DMS153 treated with DMSO at 0.1 percent for 48 hours (cell line): ENCODE results near the gene ARL15.

Source experiments
- DNase-seq: peaks from one replicate; lab custom pipeline; 2025; ENCODE audit not compliant: unreplicated experiment; lab: John Stamatoyannopoulos, UW

ARL15 gene

DNA sequence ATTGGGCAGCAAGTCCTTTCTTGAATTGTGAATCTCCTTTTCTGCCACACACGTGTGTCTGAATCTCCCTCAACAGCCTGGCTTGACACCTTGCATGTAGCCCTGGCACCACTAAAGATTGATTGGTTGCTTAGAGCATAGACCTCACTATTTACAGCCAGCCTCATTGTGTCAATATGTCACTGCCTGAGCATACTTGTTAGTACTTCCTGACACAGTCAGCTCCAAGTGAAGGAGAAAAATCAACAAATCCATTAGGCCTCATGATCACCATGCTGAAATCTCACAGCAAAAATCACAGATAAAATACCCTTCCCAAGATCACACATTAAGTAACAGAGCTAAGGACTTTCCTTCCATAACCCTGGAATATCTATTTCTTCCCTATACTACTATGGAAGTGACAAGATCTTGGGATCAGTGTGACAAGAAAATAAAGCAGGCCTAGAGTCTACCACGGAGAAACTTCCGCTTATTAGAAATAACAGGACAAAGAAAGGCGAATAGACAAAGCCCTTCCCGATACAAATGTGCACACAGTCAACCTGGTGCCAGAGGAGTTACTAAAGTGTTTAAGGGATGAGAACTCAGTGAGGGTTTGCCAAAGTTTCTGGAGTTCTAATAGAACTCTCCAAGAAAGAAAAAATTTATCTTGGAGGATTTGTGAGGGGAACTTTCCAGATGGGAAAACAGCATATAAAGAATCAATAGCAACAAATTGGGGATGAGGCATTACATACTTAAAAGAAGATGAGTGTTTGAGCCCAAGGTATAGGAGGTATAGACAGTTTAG, 5.6 kb upstream of the ARL15 start:
- DNase-seq: no peak

DNA sequence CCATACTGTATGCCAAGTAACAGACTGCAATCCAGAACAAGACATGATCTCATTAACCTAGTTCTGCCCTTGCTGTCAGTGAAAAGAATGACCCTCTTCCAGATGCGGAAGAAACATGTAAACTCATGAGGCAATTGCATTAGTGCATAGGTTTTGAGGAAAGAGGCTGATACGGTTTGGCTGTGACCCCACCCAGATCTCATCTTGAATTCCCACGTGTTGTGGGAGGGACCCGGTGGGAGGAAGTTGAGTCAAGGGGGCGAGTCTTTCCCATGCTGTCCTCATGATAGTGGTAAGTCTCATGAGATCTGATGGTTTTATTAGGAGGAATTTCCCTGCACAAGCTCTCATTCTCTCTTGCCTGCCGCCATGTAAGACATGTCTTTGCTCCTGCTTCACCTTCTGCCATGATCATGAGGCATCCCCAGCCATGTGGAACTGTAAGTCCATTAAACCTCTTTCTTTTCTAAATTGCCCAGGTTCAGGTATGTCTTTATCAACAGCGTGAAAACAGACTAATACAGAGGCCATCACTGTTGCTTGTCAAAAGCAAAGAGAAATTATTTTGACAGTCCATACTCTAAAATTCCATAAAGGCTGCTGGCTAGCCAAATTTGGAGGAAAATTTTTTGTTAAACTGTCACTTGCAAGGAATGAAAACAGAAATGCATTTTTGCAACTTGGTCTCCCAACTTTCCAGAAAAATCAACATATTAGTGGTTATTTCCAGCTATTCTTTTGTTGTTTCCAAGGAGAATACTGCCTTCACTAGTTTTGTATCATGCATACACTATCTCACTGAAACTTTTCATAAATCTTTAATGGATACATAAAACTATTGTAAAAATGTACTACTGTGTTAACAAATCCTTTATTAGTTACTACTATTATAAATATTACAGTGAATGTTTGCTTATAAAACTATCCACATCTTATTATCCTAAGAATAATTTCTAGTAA, 3.2 kb upstream of the ARL15 start:
- no peak for DNase-seq

DNA sequence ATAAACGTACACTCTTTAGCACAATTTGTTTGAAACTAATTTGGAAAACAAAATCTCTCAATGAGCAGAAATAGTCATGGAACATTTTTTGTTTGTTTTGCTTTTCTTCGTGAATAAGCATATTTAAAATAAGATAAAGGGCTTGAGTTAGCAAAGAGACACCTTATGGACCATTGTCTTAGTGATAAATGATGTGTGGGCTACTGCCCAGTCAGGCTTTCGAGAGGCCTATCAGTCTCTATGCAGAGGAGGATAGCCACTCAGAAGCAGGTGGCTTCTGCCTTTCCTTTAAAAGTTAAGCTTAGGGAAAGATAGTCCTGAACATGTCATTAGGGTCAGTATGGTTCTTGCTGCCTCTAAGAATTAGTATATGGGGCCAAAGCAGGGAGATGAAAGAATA, 2.1 kb upstream of the ARL15 start:
- no peak for DNase-seq

DNA sequence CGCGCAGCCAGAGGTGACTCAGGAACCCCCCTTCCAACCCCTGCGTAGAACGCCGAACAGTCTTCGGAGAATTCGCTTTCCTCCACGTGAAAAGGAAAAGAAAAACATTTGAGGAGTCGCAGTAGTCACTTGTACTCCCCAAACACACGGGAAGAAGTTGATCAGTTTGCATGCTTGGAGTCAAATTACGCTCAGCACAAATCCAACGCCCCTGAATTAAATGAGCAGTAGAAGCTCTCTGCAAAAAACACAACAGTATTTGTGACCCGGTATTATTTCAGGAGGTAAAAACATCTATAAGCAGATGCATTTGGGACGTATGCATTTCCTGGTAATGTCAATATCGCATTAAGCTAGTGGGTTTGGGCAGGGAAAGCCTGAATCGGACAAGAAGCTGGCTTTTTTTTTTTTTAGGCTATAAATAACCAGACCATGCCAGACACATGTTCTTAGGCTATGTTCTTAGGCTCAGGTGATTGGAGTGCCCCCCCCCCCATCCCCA, 854 bp upstream of the ARL15 start:
- no peak for DNase-seq

DNA sequence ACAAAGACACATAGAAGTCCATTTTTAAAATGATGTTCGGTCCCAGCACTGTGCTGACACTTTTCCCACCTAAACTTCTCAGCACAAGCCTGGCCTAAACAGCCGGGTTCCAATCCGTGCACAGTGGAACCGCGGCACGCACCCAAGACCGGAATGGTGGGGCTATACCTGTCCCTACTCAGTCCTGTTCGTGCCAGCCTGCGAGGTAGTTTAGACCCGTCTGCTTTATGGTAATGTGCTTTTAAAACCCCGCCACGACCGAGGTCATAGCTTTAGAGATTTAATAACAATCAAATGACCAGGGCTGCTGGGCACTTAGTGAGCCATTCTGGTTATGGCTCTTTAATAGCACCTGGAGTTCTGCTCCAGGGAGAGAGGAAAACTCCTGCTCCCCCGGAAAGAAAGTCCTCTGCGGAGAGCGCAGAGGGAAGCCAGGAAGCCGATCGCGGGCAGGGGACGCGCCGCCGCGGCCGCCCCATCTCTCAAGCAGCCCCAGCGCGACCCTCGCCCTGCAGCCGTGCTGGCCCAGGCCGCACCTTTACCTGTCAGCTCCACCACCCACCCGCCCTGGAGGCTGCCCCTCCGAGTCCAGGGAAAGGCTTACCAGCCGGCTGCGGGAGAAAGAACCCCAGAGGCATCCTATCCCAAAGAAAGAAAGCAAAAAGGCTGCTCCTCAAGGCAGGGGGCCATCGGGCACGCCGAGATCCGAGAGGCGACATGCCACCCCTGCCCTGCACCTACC, 511 bp downstream of the ARL15 start:
- DNase-seq: no peak

DNA sequence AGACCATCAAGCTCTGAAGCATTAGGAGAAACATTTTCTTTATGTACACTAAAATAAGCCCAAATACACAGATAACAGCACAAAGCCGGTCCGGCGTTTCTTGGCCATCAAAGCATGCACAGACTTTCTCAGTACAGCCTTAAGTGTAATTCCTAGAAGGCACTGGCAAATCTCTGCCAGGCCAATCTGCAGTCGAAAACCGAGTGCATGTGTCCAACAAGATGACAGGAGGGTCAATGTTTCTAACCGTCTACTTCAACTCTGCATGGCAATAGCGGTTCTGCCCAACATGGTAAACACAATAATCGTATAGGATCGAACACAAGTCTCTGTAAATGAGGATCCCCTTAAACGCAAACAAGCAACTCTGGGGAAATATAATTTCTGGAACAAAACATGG, 1.1 kb downstream of the ARL15 start:
- DNase-seq: no peak

DNA sequence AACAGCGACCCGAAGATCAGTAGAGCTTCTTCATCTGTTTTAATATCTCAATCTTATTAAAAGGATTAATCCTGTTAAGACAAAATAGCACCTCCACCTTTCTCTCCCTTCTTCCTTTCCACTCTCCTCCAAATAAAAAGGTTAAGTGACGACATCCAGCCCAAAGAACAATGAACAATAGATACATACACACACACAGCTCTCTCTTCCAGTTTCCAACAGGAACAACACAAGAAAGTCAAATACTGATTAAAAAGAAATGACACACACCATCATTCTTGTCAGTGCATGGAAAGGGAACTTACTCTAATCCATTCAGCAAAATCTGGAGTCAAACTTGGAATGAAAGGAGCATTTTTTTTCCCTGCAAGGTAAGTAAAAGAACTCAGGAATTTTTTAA, 2.8 kb downstream of the ARL15 start:
- no peak for DNase-seq

DNA sequence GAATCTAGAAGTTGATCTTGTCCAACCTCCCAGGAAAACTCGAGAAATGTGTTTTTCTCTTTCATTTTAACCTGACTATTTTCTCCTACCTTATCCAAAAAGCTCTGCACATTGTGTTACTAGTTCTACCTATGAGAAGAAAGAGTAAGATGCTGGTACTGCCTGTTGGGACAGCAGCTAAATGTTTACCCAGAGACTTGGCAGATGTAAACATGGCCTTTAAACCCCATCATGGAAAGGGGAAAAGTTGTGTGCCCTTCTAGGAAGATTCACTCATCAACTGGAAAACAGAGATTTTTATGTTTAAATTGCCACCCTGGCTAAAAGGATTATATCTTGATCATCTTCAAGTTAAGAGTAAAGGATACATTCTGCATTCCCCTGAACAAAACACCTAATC, 3.5 kb downstream of the ARL15 start:
- DNase-seq: no peak

DNA sequence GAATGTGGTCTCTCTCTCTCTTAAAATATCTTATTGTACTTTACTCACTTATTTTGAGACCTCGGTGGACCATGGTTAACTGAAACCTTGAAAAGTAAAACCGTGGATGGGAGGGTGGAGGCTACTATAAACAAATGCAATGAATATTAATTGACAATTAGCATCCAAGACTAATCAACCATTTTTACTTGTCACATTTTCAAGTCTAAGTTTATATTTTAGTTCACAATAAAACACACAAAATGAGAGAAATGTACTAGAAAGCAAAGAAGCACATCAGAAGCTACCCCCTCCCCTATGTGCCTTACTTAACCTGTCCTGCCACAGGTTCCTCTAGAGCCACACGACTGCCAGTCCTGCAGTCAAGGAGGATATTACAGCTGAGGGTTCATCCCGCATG, 4.6 kb downstream of the ARL15 start:
- no peak for DNase-seq

DNA sequence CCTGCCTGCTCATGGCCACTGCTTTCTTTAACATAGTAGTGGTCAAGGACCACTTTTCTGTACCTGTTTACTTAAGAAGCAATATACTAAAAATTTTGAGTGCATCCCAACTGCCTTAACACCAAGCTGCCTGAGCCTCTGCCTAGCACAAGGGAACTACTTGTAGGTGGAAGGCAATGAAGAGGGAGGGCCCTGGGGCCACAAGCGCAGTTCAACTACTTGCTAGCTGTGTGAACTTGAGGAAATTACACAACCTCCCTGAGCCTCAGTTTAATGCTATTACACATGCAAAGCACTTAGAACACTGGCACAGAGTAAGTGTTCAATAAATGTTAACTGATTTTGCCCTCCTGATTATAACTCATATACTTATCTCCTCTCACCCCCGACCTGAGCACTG, 6.3 kb downstream of the ARL15 start:
- DNase-seq: no peak

DNA sequence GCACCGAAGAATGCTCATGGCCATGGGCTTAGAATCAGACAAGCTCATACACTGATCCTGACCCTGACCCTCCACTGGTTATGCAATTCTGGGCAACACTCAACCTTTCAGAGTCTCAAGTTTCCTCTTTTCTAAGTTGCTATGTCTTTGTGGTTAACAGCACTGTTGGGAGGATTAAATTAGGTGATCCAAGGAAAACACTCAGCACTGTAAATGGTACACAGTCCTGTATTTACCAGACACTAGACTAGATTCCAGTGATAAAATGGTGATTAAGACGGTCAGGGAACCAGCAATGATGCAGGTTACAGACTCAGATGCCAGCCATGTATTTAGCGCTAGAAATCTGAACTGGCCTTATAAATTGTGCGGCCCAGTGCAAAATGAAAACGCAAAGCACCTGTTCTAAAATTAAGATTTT, 8.1 kb downstream of the ARL15 start:
- no peak for DNase-seq

DNA sequence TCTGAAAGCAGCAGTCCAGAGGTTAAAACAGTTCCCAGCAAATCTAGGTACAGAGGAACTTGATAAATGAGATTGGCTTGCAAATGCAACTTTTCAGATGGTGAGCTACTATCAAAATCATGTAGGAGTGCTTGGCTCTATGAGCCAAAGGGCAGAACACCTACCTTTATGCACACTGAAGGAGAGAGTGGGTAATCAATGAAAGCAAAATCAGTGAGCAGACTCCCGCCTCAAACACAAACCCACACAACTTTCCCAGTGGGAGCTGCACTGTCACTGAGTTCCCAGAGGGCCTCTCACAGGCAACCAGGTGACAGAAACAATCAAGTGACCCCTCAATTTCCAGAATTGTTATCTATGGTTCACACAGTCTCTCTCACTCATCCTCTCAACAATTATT, 8.5 kb downstream of the ARL15 start:
- no peak for DNase-seq

DNA sequence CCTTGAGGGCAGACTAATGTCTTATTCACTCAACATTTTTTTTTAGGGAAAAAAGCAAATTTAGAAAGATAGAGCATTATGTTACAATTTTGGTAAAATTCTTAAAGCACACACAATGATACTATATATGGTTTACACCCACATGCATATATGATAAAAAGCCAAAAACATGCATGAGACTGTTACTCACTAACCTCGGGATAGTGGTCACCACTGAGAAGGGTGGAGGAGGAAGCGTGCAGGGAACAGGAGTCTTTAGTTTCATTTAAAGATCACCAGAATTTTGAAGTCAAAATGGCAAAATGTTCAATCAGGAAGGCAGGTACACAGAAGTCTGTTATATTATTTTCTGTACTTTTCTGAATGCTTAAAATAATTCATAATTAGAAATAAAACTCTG, 9.2 kb downstream of the ARL15 start:
- DNase-seq: no peak

DNA sequence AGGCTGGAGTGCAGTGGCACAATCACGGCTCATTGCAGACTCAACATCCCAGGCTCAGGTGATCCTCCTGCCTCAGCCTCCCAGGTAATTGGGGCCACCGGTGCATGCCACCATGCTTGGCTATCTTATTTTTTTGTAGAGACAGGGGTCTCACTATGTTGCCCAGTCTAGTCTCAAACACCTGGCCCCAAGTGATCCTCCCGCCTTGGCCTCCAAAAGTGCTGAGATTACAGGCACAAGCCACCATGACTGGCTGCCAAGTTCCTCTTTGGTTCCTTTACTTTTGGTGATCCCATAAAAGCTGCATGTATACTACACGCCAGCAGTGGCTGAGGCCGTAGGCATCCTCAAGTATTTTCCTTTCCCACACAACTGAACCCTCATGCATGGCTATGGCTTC, 11.4 kb downstream of the ARL15 start:
- no peak for DNase-seq

DNA sequence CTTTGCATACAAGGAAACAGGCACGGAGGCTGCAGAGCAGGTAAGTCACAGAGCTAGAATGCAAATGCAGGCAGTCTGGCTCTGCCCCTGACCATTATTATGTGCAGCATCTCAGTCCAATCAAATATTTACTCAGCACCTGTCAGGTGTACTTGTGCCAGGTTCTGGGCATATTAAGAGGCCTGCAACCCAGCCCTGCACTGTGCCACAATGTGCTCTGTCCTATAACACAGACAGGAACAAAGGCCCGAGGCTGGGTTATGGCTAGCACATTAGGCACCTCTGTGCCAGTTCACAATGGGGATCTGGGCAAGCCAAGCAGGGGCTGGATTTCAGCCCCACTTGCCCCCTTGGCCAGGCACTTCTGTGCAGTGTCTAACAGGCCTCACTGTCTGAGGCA, 14.0 kb downstream of the ARL15 start:
- peak; percentile 41 for DNase-seq

DNA sequence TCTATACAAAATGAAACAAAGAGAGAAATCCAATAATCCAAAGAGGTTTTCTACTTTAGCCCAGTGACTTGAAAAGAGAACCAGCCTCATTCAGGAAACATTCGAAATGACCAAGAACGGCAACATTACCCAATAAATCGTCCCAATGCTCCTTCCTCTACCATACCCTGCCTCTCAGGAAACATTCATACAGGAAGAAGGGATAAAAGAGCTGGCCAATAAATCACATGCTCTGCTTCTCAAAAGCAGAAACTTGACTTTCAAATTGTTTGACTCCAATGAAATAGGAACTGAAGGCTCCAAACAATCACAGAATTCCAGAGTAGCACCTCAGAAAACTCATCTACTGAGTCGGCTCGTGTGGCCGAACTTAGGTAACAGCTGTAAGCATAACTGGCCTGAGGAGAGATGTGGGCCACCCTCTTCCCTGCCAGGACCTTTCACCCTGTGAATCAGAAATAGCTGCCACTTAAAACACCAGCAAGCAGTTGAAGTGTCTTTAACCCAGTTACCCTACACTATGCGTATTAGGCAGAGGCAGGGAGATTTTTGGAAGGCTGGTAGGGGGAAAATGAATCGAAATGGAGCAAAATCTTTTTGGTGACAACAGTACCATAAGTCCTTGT, 14.6 kb downstream of the ARL15 start:
- DNase-seq: no peak

DNA sequence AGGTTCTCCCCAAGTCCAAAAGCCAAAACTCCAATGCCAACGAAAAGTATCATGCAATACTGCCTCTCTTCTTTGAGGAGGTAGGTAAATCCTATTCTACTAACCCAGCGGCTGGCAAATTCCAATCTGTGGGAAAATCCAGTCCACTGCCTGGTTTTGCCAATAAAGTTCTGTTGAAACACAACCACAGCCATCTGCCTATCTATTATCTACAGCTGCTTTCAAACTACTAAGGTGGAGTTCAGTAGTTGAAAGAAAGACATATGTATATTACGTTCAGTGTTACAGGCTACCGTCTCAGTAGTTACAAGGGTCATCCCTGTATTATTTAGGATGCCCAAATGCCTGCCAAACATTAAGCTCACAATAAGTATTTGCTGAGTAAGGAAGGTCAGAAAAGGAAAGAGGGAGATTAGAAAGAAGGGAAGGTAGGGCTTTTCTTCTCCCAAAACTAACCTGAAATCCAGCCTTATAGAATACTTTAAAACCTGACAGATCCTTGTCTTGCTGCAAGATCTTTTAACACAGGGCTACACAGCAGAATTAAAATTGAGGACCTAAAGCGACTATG, 16.2 kb downstream of the ARL15 start:
- DNase-seq: no peak

DNA sequence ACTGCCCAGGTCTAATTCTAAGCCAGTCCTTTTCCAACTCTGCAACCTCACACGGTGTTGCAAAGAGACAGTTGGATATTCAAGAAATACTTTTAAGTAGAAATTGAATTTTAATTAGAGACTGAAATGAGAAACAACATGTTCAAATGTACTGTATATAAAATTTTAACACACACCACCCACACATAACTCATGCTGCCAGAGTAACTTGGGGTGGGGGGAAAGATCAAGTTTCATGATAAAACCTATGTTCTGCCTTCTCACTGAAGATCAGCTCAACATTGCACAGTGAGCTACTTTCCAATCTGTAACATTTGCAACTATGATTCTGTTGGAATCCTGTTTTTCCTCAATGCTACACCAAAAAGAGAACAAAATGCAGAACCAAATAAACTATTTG, 17.5 kb downstream of the ARL15 start:
- DNase-seq: no peak

DNA sequence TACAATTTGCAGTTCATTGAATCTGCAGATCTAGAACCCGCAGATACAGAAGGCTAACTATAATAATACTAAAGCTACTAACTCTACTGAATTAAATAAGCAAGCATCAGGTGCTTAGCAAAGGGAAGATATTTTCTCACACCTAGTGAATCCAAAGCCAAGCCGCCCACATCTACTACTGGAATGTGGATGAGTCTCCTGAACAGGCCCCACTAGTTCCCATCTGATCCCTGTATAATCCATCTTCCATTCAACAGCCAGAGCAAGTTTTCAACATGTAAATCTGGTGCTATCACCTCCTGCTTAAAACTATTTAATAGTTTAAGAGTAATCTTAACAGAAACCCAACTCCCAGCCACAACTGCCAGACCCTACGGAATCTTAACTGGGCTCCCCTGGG, 18.9 kb downstream of the ARL15 start:
- DNase-seq: no peak

DNA sequence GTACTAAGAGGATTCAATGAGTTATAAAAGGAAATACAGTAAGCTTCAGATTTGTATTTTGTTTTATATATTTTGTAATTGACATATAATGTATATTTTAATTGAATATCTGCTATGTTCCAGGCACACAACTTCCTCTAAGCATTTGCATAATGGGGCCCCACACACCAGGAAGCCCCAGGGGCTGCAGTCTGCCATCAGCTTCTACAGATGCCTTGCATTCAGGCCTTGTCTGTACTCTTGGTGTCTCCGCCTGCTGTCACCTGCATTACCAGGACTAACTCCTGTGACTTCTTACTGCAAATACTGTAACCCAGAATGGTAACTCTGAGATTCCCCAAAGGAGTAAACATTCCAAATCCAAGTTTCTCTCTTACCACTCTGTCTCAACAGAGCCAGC, 20.6 kb downstream of the ARL15 start:
- no peak for DNase-seq
